LNCAP (cell line): ENCODE measurements around the gene TCF7L1.

ENCODE experiments used
- CTCF ChIP-seq: fragments of 450-650 bp; IDR thresholded peaks from 2 replicates; pipeline ENCODE4 v1.5.1; 2017; ENCODE audit warnings: mild to moderate bottlenecking

TCF7L1 gene

DNA sequence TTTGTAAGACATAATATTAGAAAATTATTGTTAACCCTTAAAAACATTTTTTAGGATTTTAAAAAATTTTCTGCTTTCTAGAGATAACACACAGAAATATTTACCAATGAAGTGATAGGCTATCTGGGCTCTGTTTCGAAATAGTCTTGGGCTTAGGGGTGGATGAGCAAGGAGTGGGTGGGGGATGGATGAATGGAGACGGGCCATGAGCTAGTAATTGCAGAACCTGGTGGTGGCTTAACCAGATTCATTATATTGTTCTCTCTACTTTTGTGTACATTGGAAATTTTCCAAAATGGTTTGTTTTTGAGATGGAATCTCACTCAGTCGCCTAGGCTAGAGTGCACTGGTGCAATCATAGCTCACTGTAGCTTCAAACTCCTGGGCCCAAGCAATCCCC lies 89.6 kb downstream of the TCF7L1 start:
- no peak for TF ChIP-seq CTCF

GRCh38 chr2:85226783-85227182 lies 93.6 kb downstream of the TCF7L1 start:
- no peak for TF ChIP-seq CTCF

DNA sequence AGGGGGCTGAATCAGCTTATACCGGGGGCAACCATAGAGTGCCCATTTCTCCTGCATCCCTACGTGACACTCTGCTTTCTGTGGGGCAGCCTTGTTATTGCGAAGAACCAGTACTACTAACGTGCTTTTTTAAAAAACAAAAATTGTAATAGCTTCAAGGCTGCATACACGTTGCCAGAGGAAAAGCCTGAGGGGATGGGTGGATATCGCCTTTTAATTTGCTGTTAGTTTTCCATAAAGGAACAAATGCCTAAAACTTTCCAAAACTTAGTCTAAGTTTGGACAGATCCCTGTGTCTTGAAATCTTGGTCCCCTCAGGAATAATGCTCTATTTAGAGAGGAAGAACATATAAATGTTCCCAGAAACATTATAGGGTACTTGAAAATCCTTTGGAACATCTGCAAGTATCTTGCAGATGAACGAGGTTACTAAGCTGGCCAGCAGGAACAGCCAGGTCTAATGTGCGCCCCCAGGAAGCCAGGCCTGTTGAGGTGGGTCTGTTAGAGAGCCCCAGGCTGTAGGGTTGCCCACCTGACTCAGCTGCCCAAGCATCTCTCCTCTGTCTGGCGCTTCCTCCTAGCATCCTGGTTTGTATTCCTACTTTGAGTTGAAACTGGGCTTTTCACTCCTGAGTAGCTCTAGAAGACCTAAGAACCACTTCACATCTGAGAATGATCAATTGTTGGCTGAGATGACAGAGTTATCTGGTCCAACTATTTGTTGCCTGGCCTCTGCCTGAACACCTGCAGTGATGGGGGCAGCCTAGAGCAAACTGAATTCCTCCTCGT lies 97.7 kb downstream of the TCF7L1 start:
- TF ChIP-seq CTCF = no peak

DNA sequence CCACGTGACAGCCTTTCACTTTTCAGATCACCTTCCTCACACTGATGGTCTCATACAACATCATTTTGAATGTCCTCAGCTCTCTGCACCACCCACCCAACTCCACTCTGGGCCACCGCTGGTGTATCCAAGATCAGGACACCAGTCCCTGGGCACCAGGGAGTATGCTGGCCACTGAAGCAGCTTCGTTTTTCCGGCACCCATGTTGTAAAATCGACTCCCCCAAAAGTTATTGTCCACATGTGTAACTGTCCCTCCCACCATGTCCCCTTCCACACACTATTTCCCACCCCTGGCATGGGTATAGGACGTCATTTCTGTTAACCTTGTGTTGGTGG lies 98.2 kb downstream of the TCF7L1 start:
- TF ChIP-seq CTCF = no peak

- no peak for TF ChIP-seq CTCF
These were observed 98.8 kb downstream of the TCF7L1 start for GRCh38 chr2:85231952-85232351.

DNA sequence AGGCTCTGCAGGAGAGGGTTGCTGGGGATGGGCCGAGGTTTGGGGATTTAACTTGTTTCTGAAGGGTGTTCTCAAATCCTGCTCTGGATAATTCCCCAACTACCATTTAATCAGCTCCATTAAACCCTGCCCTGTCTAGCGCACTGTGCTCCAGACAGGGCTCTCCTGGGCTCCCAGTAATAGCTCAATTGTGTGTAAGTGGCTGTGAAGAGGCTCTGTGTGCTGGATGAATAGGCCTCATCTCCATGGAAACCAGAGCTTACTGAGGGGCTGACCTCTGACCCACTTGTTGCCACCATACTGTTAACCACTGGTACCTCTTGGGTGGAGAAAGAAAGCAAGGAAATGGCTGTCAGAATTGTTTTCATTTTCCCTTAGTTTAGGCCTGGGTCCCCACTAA lies 101.7 kb downstream of the TCF7L1 start:
- TF ChIP-seq CTCF = no peak

- TF ChIP-seq CTCF = no peak
These were observed 102.1 kb downstream of the TCF7L1 start for GRCh38 chr2:85235281-85235680.

DNA sequence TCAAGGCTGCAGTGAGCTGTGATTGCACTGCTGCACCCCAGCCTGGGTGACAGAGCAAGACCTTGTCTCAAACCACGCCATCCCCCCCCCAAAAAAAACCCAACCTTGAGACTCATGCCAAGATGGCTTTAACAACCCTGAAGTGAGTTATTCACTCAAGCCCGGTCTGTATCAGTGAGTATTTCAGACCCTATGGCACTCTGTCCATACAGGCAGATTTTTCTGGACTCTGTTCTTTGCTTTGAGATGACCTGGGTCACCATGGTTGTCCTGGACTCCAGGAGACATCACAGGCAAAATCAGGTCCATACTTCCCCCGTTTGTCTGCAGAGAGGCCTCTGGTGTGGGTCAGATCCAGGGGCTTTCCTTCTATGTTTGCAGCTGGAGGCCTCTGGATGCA lies 102.9 kb downstream of the TCF7L1 start:
- TF ChIP-seq CTCF = no peak
